Esophagus (tissue), 2 donors: Measurements from ENCODE around the gene AIPL1. TPM values are rescaled to one million over a fixed set of nuclear protein-coding genes. Genes with fewer than 3 reads are reported as not detected.

Source experiments
- H3K27ac ChIP-seq, 2 donors: one replicate each; pipeline ENCODE4 v1.5.1; 2013; ENCODE audit warnings: low read depth in 2 of 2, mild to moderate bottlenecking in 2 of 2, inconsistent platforms in 1 of 2, low read length in 1 of 2, moderate library complexity in 1 of 2
- H3K27me3 ChIP-seq, 2 donors: one replicate each; pipeline ENCODE4 v1.6.1; 2013; ENCODE audit warnings: low read length in 2 of 2, control low read depth in 1 of 2, mild to moderate bottlenecking in 1 of 2; ENCODE audit not compliant: insufficient read depth in 2 of 2, control insufficient read depth in 1 of 2
- H3K36me3 ChIP-seq, 2 donors: one replicate each; pipeline ENCODE4 v1.6.1; 2013; ENCODE audit warnings: low read length in 1 of 2; ENCODE audit not compliant: control insufficient read depth in 2 of 2, insufficient read depth in 2 of 2
- H3K4me1 ChIP-seq, 2 donors: one replicate each; pipeline ENCODE4 v1.6.1; 2013; ENCODE audit warnings: low read length in 1 of 2; ENCODE audit not compliant: control insufficient read depth in 2 of 2, insufficient read depth in 2 of 2
- H3K4me3 ChIP-seq, 2 donors: one replicate each; pipeline ENCODE4 v1.5.1; 2013; ENCODE audit warnings: low read length in 2 of 2, mild to moderate bottlenecking in 2 of 2, low read depth in 1 of 2, moderate library complexity in 1 of 2
- H3K9me3 ChIP-seq, 2 donors: one replicate each; pipeline ENCODE4 v1.6.1; 2013; ENCODE audit warnings: mild to moderate bottlenecking in 2 of 2, low read depth in 1 of 2, low read length in 1 of 2, moderate library complexity in 1 of 2; ENCODE audit not compliant: control insufficient read depth in 2 of 2, insufficient read depth in 1 of 2
- WGBS, 2 donors: extraction: QIAGEN DNeasy Blood & Tissue Kit; methylation state at CpG; one replicate each; pipeline ENCODE4 v1.1.7; 2013; 5-methylcytosine and 5-hydroxymethylcytosine counted together
- polyA plus RNA-seq, 2 donors: library from polyadenylated mRNA; stranded (reverse); fragments of 200-250 nt; gene quantifications; one replicate each; pipeline ENCODE4 v1.2.3, GENCODE V29; 2013
- donor health status: healthy with polysubstance abuse.
- donor health status: Bipolar disorder and iron deficiency.

Gene AIPL1
- polyA plus RNA-seq, 2 donors: not detected

DNA sequence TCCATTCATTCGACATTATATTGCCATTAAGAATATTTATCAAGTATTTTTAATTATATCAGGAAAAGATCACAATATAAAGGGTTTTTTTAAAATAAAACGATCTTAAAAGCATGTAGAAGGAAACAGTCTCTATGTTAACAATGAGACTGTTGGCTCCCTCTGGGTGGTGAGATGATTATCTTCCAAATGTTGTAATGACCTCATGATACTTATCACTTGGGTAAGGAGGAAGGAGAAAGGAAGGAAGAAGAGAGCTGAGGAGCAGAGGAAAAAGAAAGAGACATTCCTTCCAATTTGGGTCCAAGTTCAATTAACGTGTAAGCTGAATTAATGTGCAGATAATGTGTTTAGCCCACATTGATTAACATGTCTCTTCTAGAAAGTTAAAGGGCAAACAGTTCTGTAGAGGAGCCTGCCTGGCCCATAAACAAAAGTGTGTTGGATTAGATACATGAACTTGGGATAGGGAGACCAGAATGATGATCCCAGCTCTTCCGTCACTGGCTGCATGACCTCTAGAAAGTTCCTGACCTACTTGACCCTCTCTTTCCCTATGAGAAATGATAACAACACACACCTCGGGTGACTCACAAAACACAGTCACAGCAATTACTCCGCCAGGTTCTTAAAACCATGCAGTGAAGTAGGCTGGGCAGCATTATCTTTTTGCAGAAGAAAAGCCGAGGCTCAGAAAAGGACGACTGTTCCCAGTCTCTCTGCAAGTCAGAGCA, 41.3 kb upstream of the AIPL1 start:
- Histone ChIP-seq H3K9me3 (no peaks in the 10 kb centered on the region), H3K27ac (peak overlapping the region; percentile 60 to 90), H3K27me3 (no peaks in the 10 kb centered on the region), H3K4me1 (peaks cover 0 to 19% of the 10 kb centered on the region in 2 donors), H3K36me3 (peaks cover 0 to 11% of the 10 kb centered on the region in 2 donors), H3K4me3 (no peak overlapping the region)
- WGBS, 2 donors: 46 to 53% methylated on average over 8 of the region's 8 CpGs

- WGBS, 2 donors: 39 to 46% methylated on average over 4 of the region's 4 CpGs
- peaks cover 0 to 14% of the 10 kb centered on the region in 2 donors for H3K36me3 ChIP-seq
- H3K27me3 ChIP-seq: no peaks in the 10 kb centered on the region
- peaks cover 0 to 19% of the 10 kb centered on the region in 2 donors for H3K4me1 ChIP-seq
- peak overlapping the region; percentile 78 to 81 for H3K27ac ChIP-seq
- no peak overlapping the region for H3K4me3 ChIP-seq
- H3K9me3 ChIP-seq: no peaks in the 10 kb centered on the region
These were observed 40.5 kb upstream of the AIPL1 start for GRCh38 chr17:6475411-6475810.

DNA sequence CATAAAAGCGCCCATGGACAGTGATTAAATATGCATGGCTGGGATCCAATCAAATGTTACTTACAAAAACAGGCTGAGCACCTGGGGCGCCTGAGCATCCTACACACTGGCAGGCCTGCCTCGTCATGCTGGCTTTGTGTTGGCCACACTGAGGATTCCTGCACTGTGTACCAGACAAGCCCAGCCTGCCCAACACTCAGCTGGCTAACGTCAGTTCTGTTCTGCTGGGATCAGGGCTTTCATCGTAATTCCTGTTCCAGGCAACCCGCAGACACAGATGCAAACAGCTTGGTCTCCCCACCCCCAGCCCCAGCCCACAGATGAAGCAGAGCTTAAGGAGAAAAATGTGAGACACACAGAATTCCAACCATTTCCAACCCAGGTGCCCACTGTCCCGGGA, 40.0 kb upstream of the AIPL1 start:
- no peaks in the 10 kb centered on the region for H3K9me3 ChIP-seq
- H3K27me3 ChIP-seq: no peaks in the 10 kb centered on the region
- no peak overlapping the region for H3K4me3 ChIP-seq
- H3K36me3 ChIP-seq: peaks cover 0 to 19% of the 10 kb centered on the region in 2 donors
- peak overlapping the region; percentile 78 to 81 for H3K27ac ChIP-seq
- WGBS, 2 donors: 40 to 65% methylated on average over 7 of the region's 7 CpGs
- peaks cover 0 to 19% of the 10 kb centered on the region in 2 donors for H3K4me1 ChIP-seq

DNA sequence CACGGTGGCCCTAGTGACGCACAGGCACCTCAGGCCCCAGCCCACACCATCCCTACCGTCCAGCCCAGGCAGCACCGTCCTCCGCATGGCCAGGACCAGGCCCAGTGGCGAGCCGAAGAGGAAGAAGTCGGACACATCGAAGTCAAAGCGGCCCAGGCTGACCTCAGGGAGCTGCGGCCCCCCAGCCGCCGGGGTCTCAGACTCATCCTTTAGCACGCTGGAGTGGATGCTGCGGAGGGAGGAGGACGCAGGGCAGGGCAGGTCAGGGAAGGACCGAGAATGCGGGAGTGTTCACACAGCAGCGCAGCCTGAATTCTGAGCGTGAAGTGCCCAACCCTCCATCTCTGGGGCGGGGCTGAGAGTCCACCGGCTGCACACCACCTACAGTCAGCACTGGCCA, 39.5 kb upstream of the AIPL1 start:
- Histone ChIP-seq H3K36me3 (peaks cover 0 to 20% of the 10 kb centered on the region in 2 donors), H3K27ac (peak overlapping the region in 1 of 2 donors; percentile 38), H3K4me1 (peaks cover 0 to 19% of the 10 kb centered on the region in 2 donors), H3K27me3 (no peaks in the 10 kb centered on the region), H3K9me3 (no peaks in the 10 kb centered on the region), H3K4me3 (no peak overlapping the region)
- 77 to 80% methylated on average over 22 of the region's 22 CpGs for WGBS, 2 donors

GRCh38 chr17:6473128-6473767, 38.3 kb upstream of the AIPL1 start:
- Histone ChIP-seq H3K27ac (no peak overlapping the region), H3K4me1 (peaks cover 0 to 19% of the 10 kb centered on the region in 2 donors)
- 40 to 43% methylated on average over 14 of the region's 14 CpGs for WGBS, 2 donors

DNA sequence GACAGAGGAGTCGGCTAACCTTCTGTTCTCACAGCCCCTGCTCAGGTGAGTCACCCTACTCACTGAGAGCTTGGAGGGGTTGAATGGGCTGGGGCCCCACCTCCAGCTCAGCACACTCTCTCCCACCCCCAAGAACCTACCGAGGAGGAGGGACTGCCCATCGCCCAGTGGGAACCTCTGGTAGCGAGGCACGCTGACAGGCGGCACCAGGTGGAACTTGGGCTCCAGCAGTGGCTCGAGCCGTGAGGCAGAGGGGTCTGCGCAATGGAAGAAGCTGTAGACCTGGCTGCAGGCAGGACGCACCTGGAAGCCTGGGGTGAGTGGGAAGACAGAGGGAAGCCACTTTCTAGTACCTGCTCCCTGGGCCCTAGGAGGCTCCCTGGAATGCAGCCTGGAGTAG, 37.6 kb upstream of the AIPL1 start:
- no peaks in the 10 kb centered on the region for H3K27me3 ChIP-seq
- 89 to 90% methylated on average over 10 of the region's 10 CpGs for WGBS, 2 donors
- H3K4me3 ChIP-seq: no peak overlapping the region
- H3K36me3 ChIP-seq: peaks cover 0 to 18% of the 10 kb centered on the region in 2 donors
- peaks cover 0 to 19% of the 10 kb centered on the region in 2 donors for H3K4me1 ChIP-seq
- H3K27ac ChIP-seq: no peak overlapping the region
- no peaks in the 10 kb centered on the region for H3K9me3 ChIP-seq

More at GRCh38 chr17:6473128-6473767, 38.3 kb upstream of the AIPL1 start:
- peaks cover 0 to 17% of the 10 kb centered on the region in 2 donors for H3K36me3 ChIP-seq
- H3K9me3 ChIP-seq: no peaks in the 10 kb centered on the region
- H3K4me3 ChIP-seq: no peak overlapping the region
- H3K27me3 ChIP-seq: no peaks in the 10 kb centered on the region

GRCh38 chr17:6471531-6472465, 36.9 kb upstream of the AIPL1 start:
- WGBS, 2 donors: 59% methylated on average over 18 to 19 of the region's 19 CpGs
- peak overlapping the region in 1 of 2 donors; percentile 5 for H3K27ac ChIP-seq
- H3K9me3 ChIP-seq: no peaks in the 10 kb centered on the region
- H3K27me3 ChIP-seq: no peaks in the 10 kb centered on the region
- H3K36me3 ChIP-seq: peaks cover 0 to 18% of the 10 kb centered on the region in 2 donors
- peaks cover 0 to 16% of the 10 kb centered on the region in 2 donors for H3K4me1 ChIP-seq
- no peak overlapping the region for H3K4me3 ChIP-seq

- peaks cover 0 to 18% of the 10 kb centered on the region in 2 donors for H3K36me3 ChIP-seq
- WGBS, 2 donors: 83 to 84% methylated on average over 17 of the region's 17 CpGs
- no peak overlapping the region for H3K27ac ChIP-seq
These were observed 36.0 kb upstream of the AIPL1 start for GRCh38 chr17:6470751-6471521.

More at GRCh38 chr17:6470751-6471521, 36.0 kb upstream of the AIPL1 start:
- Histone ChIP-seq H3K27me3 (no peaks in the 10 kb centered on the region), H3K4me1 (peaks cover 0 to 14% of the 10 kb centered on the region in 2 donors), H3K9me3 (no peaks in the 10 kb centered on the region), H3K4me3 (no peak overlapping the region)
